Neural crest cell (in vitro differentiated cells): ENCODE data around the gene ZNF664. TPM values are rescaled to one million over a fixed set of nuclear protein-coding genes. Genes with fewer than 3 reads are reported as not detected.

ENCODE experiments used
- DNase-seq: peaks from one replicate; pipeline ENCODE4 v3.0.0; 2021; ENCODE audit warnings: low read depth, mixed read lengths, low spot score
- H3K27ac Mint-ChIP-seq: one replicate; pipeline ENCODE4 v1.8.0; 2021; ENCODE audit warnings: mild to moderate bottlenecking, mixed read lengths; ENCODE audit not compliant: unreplicated experiment
- H3K27me3 Mint-ChIP-seq: 2 replicates; pipeline ENCODE4 v1.8.0; 2021; ENCODE audit warnings: low read depth, mild to moderate bottlenecking, mixed read lengths
- H3K36me3 Mint-ChIP-seq: 2 replicates; pipeline ENCODE4 v1.8.0; 2021; ENCODE audit warnings: low read depth, mild to moderate bottlenecking, mixed read lengths
- H3K4me1 Mint-ChIP-seq: 2 replicates; pipeline ENCODE4 v1.8.0; 2021; ENCODE audit warnings: mixed read lengths
- H3K4me3 Mint-ChIP-seq: one replicate; pipeline ENCODE4 v1.8.0; 2021; ENCODE audit warnings: mild to moderate bottlenecking, mixed read lengths
- H3K9me3 Mint-ChIP-seq: 2 replicates; pipeline ENCODE4 v1.8.0; 2021; ENCODE audit warnings: mixed read lengths
- CTCF ChIP-seq: fragments of 200-600 bp; sonication (generic); conservative IDR thresholded peaks from 2 replicates; pipeline ENCODE4 v1.5.0; 2021; ENCODE audit warnings: antibody characterized with exemption, mild to moderate bottlenecking
- total RNA-seq: library from RNA; stranded (reverse); gene quantifications from 2 replicates; pipeline ENCODE4 v1.2.1, GENCODE V29; 2021

The ZNF664 gene
- total RNA-seq, 1 donor from 2014 or later, result 156 TPM

DNA sequence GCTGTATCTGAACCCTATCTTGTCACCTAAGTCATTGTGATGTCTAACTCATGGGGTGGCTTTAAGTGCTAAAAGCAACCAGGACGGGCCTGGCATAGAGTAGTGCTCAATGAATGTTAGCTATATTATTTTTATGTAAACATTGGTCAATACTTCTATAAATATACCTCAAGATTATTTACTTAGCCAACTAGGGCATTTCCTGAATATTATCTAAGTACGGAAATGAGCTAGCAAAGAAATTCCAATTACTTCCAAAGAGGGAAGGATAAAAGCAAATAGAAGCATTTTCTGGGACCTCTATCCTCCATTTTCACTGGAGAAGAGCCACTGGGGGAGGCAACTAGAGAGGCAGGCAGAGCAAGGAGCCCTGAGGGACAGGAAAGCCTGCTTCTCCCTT, 21.0 kb upstream of the ZNF664 start:
- DNase-seq, result no peak
- H3K36me3 Mint-ChIP-seq, result peaks cover 4% of the 10 kb centered on the region
- no peak for TF ChIP-seq CTCF
- no peak overlapping the region for H3K4me3 Mint-ChIP-seq
- peaks cover 47% of the 10 kb centered on the region for H3K4me1 Mint-ChIP-seq
- peaks cover 3% of the 10 kb centered on the region for H3K27me3 Mint-ChIP-seq
- H3K27ac Mint-ChIP-seq, result no peak overlapping the region
- H3K9me3 Mint-ChIP-seq, result no peaks in the 10 kb centered on the region

DNA sequence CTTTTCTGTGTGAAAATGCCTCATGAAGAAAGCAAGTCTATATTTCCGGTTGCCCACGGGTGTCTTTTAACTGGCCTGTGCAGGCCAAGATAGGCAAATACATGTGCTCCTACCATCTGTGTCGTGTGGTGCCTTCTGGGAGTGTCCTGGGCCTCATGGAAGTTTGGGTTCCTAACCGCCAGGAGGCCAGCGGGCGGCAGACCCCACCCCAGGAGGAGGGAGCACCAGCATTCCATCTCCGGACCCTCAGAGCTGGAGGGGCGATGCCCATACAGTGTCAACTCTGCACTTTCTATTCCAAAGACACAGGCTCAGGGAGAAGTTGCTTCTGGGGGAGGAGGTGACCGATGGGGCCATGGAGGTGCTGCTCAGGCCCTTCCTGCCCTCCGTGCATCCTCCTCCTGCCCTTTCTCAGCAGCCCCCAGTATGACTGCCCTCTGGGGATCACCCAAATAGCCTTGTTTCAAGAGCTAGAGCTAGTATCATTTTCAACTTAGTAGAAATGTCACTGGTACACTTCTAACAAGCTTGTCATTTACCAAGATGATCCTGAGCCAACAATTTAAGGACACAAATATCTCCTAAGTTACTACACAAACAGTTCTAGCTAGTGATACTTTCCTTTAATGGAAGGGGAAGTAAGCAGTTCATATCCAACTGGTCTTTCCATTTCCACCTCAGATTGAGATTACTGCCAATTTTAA, 18.2 kb upstream of the ZNF664 start:
- no peak for DNase-seq
- Mint-ChIP-seq H3K36me3 (peaks cover 4% of the 10 kb centered on the region), H3K9me3 (no peaks in the 10 kb centered on the region), H3K4me3 (no peak overlapping the region), H3K27ac (no peak overlapping the region), H3K27me3 (peaks cover 3% of the 10 kb centered on the region), H3K4me1 (peaks cover 23% of the 10 kb centered on the region)
- TF ChIP-seq CTCF, result no peak

DNA sequence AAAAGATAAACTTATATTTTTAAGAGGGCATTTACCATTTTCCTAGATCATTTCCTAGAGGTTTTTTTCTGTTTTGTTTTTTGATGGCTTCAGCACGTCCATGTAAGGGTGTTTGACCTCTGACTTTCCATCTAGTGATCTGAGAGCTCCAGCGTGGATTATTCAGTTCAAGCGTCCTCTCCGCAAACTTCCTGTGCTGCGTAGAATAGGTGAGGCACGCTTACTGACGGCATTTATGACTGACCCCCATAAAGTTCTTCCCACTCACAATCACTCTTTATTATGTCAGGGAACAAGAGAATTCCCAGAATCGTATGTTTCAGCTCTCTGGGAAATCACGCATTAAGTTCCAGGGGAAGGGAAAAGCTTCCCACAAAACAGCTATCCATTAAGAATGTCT, 16.8 kb upstream of the ZNF664 start:
- H3K4me1 Mint-ChIP-seq, result peaks cover 19% of the 10 kb centered on the region
- no peak overlapping the region for H3K27ac Mint-ChIP-seq
- no peaks in the 10 kb centered on the region for H3K9me3 Mint-ChIP-seq
- peaks cover 4% of the 10 kb centered on the region for H3K36me3 Mint-ChIP-seq
- no peak for TF ChIP-seq CTCF
- peaks cover 4% of the 10 kb centered on the region for H3K27me3 Mint-ChIP-seq
- no peak for DNase-seq
- H3K4me3 Mint-ChIP-seq, result no peak overlapping the region

GRCh38 chr12:123957196-123957595, 15.8 kb upstream of the ZNF664 start:
- Mint-ChIP-seq H3K9me3 (no peaks in the 10 kb centered on the region), H3K27me3 (peaks cover 4% of the 10 kb centered on the region), H3K36me3 (peaks cover 4% of the 10 kb centered on the region), H3K27ac (no peak overlapping the region), H3K4me3 (no peak overlapping the region), H3K4me1 (peaks cover 16% of the 10 kb centered on the region)
- TF ChIP-seq CTCF, result no peak
- DNase-seq, result no peak

DNA sequence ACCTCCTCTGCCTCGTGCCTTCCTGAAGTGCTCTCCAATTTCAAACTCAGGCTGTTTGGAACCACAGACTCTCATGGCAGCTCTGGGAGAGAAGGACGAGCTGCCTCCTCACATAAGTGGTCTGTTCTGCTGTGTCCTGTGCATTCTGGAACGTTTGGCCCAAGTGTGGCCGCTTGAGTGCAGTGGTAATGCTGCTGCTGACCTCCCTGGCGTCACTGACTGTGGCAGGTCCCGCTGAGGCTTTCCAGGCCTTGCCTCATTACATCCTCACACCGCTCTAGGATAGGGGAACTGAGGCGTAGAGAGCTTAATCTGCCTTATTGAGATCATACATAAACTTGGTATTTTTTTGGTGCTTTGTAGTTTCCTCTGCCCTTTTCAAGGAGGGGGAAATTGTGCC, 14.6 kb upstream of the ZNF664 start:
- H3K9me3 Mint-ChIP-seq, result no peaks in the 10 kb centered on the region
- no peak overlapping the region for H3K27ac Mint-ChIP-seq
- DNase-seq, result no peak
- peaks cover 7% of the 10 kb centered on the region for H3K27me3 Mint-ChIP-seq
- peaks cover 4% of the 10 kb centered on the region for H3K36me3 Mint-ChIP-seq
- H3K4me3 Mint-ChIP-seq, result no peak overlapping the region
- peaks cover 24% of the 10 kb centered on the region for H3K4me1 Mint-ChIP-seq
- TF ChIP-seq CTCF, result no peak
